Measurements from ENCODE around the gene NDUFB10.

NDUFB10 gene

GRCh38 chr16:1980770-1981087, 21.4 kb downstream of the NDUFB10 start:
- Histone ChIP-seq H3K4me1 (ENCODE audit: control insufficient read depth in 1 of 2, insufficient read depth in 2 of 2, low read length in 2 of 2) (peaks cover 18 to 25% of the 10 kb centered on the region in 2 experiments), H3K79me1 (ENCODE audit: low read length) (peaks cover 8% of the 10 kb centered on the region), H4K91ac (ENCODE audit: low read depth, low read length) (no peak overlapping the region), H3K9ac (ENCODE audit: low read length) (no peak overlapping the region), H2BK12ac (ENCODE audit: low read length) (no peak overlapping the region), H2BK120ac (ENCODE audit: insufficient read depth, low read length, poor library complexity) (no peak overlapping the region), H4K12ac (ENCODE audit: low read depth, low read length) (no peak overlapping the region), H2AFZ (ENCODE audit: insufficient read depth, low read length, poor library complexity) (no peak overlapping the region), H3K36me3 (ENCODE audit: control insufficient read depth in 1 of 2, insufficient read depth in 2 of 2, low read length in 2 of 2) (peaks cover 33% of the 10 kb centered on the region in 2 experiments), H3K18ac (ENCODE audit: low read length) (no peak overlapping the region), H4K8ac (ENCODE audit: low read depth, low read length) (no peak overlapping the region), H2AK5ac (ENCODE audit: low read length) (no peak overlapping the region), H3K27me3 (ENCODE audit: insufficient read depth, low read length) (peaks cover 37% of the 10 kb centered on the region), H3K79me2 (ENCODE audit: control insufficient read depth, insufficient read depth, low read length, poor library complexity) (peaks cover 2% of the 10 kb centered on the region), H3K27ac (ENCODE audit: low read depth, low read length) (no peak overlapping the region), H3K14ac (ENCODE audit: low read length) (no peak overlapping the region), H3K23ac (ENCODE audit: low read length) (no peak overlapping the region), H3K4me3 (ENCODE audit: low read depth, low read length) (no peak overlapping the region), H3K4me2 (ENCODE audit: low read length) (no peak overlapping the region), H3K9me3 (ENCODE audit: insufficient read depth, low read depth, low read length) (peaks cover 8% of the 10 kb centered on the region), H2BK5ac (ENCODE audit: low read depth, low read length, poor library complexity) (no peak overlapping the region), H3K4ac (ENCODE audit: low read depth, low read length) (no peak overlapping the region)
- DNase-seq = no peak
- WGBS (ENCODE audit: extremely low coverage, insufficient coverage, insufficient read length) = no CpG with 5 or more reads among the region's 16 CpGs

- H2BK5ac ChIP-seq (ENCODE audit: low read depth, low read length, poor library complexity) = no peak within 1 kb of the TSS
- peaks cover 33 to 34% of the 10 kb centered on the region in 2 experiments for H3K36me3 ChIP-seq (ENCODE audit: control insufficient read depth in 1 of 2, insufficient read depth in 2 of 2, low read length in 2 of 2)
- peaks cover 37% of the 10 kb centered on the region for H3K27me3 ChIP-seq (ENCODE audit: insufficient read depth, low read length)
- no peak within 1 kb of the TSS for H2AFZ ChIP-seq (ENCODE audit: insufficient read depth, low read length, poor library complexity)
- no peak within 1 kb of the TSS for H3K4ac ChIP-seq (ENCODE audit: low read depth, low read length)
- no peak within 1 kb of the TSS for H3K27ac ChIP-seq (ENCODE audit: low read depth, low read length)
- H4K8ac ChIP-seq (ENCODE audit: low read depth, low read length) = no peak within 1 kb of the TSS
- no peak within 1 kb of the TSS for H2AK5ac ChIP-seq (ENCODE audit: low read length)
- H3K4me2 ChIP-seq (ENCODE audit: low read length) = no peak within 1 kb of the TSS
- peaks cover 8% of the 10 kb centered on the region for H3K79me1 ChIP-seq (ENCODE audit: low read length)
- H4K91ac ChIP-seq (ENCODE audit: low read depth, low read length) = no peak within 1 kb of the TSS
- no peak within 1 kb of the TSS for H3K4me3 ChIP-seq (ENCODE audit: low read depth, low read length)
- H3K14ac ChIP-seq (ENCODE audit: low read length) = no peak within 1 kb of the TSS
- H3K4me1 ChIP-seq (ENCODE audit: control insufficient read depth in 1 of 2, insufficient read depth in 2 of 2, low read length in 2 of 2) = peaks cover 18 to 25% of the 10 kb centered on the region in 2 experiments
- no peak within 1 kb of the TSS for H3K18ac ChIP-seq (ENCODE audit: low read length)
- H3K79me2 ChIP-seq (ENCODE audit: control insufficient read depth, insufficient read depth, low read length, poor library complexity) = peaks cover 2% of the 10 kb centered on the region
- H3K9me3 ChIP-seq (ENCODE audit: insufficient read depth, low read depth, low read length) = peaks cover 8% of the 10 kb centered on the region
- no peak within 1 kb of the TSS for H3K9ac ChIP-seq (ENCODE audit: low read length)
- H4K12ac ChIP-seq (ENCODE audit: low read depth, low read length) = no peak within 1 kb of the TSS
- H2BK12ac ChIP-seq (ENCODE audit: low read length) = no peak within 1 kb of the TSS
- WGBS (ENCODE audit: extremely low coverage, insufficient coverage, insufficient read length) = no CpG with 5 or more reads among the region's 6 CpGs
- no peak for DNase-seq
- H2BK120ac ChIP-seq (ENCODE audit: insufficient read depth, low read length, poor library complexity) = no peak within 1 kb of the TSS
- no peak within 1 kb of the TSS for H3K23ac ChIP-seq (ENCODE audit: low read length)
Observed at GRCh38 chr16:1981398-1981836, 22.1 kb downstream of the NDUFB10 start, which contains the start of gene NOXO1. Gene NOXO1 (minus strand): TSS chr16:1981469. CDS start chr16:1981179, 290 bp downstream.

- Histone ChIP-seq H4K12ac (ENCODE audit: low read depth, low read length) (no peak overlapping the region), H2AFZ (ENCODE audit: insufficient read depth, low read length, poor library complexity) (no peak overlapping the region), H3K14ac (ENCODE audit: low read length) (no peak overlapping the region), H3K79me1 (ENCODE audit: low read length) (peaks cover 8% of the 10 kb centered on the region), H3K9ac (ENCODE audit: low read length) (no peak overlapping the region), H3K27me3 (ENCODE audit: insufficient read depth, low read length) (peaks cover 37% of the 10 kb centered on the region), H2BK12ac (ENCODE audit: low read length) (no peak overlapping the region), H3K18ac (ENCODE audit: low read length) (no peak overlapping the region), H2BK5ac (ENCODE audit: low read depth, low read length, poor library complexity) (no peak overlapping the region), H3K36me3 (ENCODE audit: control insufficient read depth in 1 of 2, insufficient read depth in 2 of 2, low read length in 2 of 2) (peaks cover 33% of the 10 kb centered on the region in 2 experiments), H3K4me3 (ENCODE audit: low read depth, low read length) (no peak overlapping the region), H3K4me1 (ENCODE audit: control insufficient read depth in 1 of 2, insufficient read depth in 2 of 2, low read length in 2 of 2) (peaks cover 18 to 25% of the 10 kb centered on the region in 2 experiments), H3K23ac (ENCODE audit: low read length) (no peak overlapping the region), H3K9me3 (ENCODE audit: insufficient read depth, low read depth, low read length) (peaks cover 8% of the 10 kb centered on the region), H4K8ac (ENCODE audit: low read depth, low read length) (no peak overlapping the region), H3K27ac (ENCODE audit: low read depth, low read length) (no peak overlapping the region), H3K79me2 (ENCODE audit: control insufficient read depth, insufficient read depth, low read length, poor library complexity) (peaks cover 2% of the 10 kb centered on the region), H3K4ac (ENCODE audit: low read depth, low read length) (no peak overlapping the region), H2AK5ac (ENCODE audit: low read length) (no peak overlapping the region), H2BK120ac (ENCODE audit: insufficient read depth, low read length, poor library complexity) (no peak overlapping the region), H3K4me2 (ENCODE audit: low read length) (no peak overlapping the region), H4K91ac (ENCODE audit: low read depth, low read length) (no peak overlapping the region)
- WGBS (ENCODE audit: extremely low coverage, insufficient coverage, insufficient read length) = no CpG with 5 or more reads among the region's 5 CpGs
- no peak for DNase-seq
Observed at GRCh38 chr16:1982013-1982433, 22.7 kb downstream of the NDUFB10 start.

- Histone ChIP-seq H3K79me1 (ENCODE audit: low read length) (peaks cover 8% of the 10 kb centered on the region), H3K4me1 (ENCODE audit: control insufficient read depth in 1 of 2, insufficient read depth in 2 of 2, low read length in 2 of 2) (peaks cover 18 to 25% of the 10 kb centered on the region in 2 experiments), H2BK12ac (ENCODE audit: low read length) (no peak overlapping the region), H3K9ac (ENCODE audit: low read length) (no peak overlapping the region), H3K36me3 (ENCODE audit: control insufficient read depth in 1 of 2, insufficient read depth in 2 of 2, low read length in 2 of 2) (peaks cover 23 to 26% of the 10 kb centered on the region in 2 experiments), H4K8ac (ENCODE audit: low read depth, low read length) (no peak overlapping the region), H3K27ac (ENCODE audit: low read depth, low read length) (no peak overlapping the region), H3K4me2 (ENCODE audit: low read length) (peak overlapping the region; percentile 98), H2AFZ (ENCODE audit: insufficient read depth, low read length, poor library complexity) (no peak overlapping the region), H2BK5ac (ENCODE audit: low read depth, low read length, poor library complexity) (no peak overlapping the region), H2BK120ac (ENCODE audit: insufficient read depth, low read length, poor library complexity) (no peak overlapping the region), H3K18ac (ENCODE audit: low read length) (no peak overlapping the region), H3K4ac (ENCODE audit: low read depth, low read length) (no peak overlapping the region), H4K91ac (ENCODE audit: low read depth, low read length) (no peak overlapping the region), H2AK5ac (ENCODE audit: low read length) (no peak overlapping the region), H3K23ac (ENCODE audit: low read length) (no peak overlapping the region), H3K79me2 (ENCODE audit: control insufficient read depth, insufficient read depth, low read length, poor library complexity) (peaks cover 2% of the 10 kb centered on the region), H3K14ac (ENCODE audit: low read length) (no peak overlapping the region), H3K9me3 (ENCODE audit: insufficient read depth, low read depth, low read length) (peaks cover 8% of the 10 kb centered on the region), H3K27me3 (ENCODE audit: insufficient read depth, low read length) (peaks cover 37% of the 10 kb centered on the region), H4K12ac (ENCODE audit: low read depth, low read length) (no peak overlapping the region), H3K4me3 (ENCODE audit: low read depth, low read length) (peak overlapping the region; percentile 76)
- DNase-seq = no peak
- no CpG with 5 or more reads among the region's 19 CpGs for WGBS (ENCODE audit: extremely low coverage, insufficient coverage, insufficient read length)
Observed at GRCh38 chr16:1982991-1983543, 23.7 kb downstream of the NDUFB10 start.
